NCI-H69 (cell line): ENCODE measurements around the gene ZNF451.
A peak's percentile ranks its signal among the peaks of the same experiment; 100 is the strongest.
"Not testable (repeated sequence)": the region's sequence is repeated elsewhere in the genome, so short reads cannot be mapped to it uniquely, and the experiment has no call there.

Source experiments
- DNase-seq: peaks from one replicate; lab custom pipeline; 2025; lab: John Stamatoyannopoulos, UW

ZNF451 gene, protein sequence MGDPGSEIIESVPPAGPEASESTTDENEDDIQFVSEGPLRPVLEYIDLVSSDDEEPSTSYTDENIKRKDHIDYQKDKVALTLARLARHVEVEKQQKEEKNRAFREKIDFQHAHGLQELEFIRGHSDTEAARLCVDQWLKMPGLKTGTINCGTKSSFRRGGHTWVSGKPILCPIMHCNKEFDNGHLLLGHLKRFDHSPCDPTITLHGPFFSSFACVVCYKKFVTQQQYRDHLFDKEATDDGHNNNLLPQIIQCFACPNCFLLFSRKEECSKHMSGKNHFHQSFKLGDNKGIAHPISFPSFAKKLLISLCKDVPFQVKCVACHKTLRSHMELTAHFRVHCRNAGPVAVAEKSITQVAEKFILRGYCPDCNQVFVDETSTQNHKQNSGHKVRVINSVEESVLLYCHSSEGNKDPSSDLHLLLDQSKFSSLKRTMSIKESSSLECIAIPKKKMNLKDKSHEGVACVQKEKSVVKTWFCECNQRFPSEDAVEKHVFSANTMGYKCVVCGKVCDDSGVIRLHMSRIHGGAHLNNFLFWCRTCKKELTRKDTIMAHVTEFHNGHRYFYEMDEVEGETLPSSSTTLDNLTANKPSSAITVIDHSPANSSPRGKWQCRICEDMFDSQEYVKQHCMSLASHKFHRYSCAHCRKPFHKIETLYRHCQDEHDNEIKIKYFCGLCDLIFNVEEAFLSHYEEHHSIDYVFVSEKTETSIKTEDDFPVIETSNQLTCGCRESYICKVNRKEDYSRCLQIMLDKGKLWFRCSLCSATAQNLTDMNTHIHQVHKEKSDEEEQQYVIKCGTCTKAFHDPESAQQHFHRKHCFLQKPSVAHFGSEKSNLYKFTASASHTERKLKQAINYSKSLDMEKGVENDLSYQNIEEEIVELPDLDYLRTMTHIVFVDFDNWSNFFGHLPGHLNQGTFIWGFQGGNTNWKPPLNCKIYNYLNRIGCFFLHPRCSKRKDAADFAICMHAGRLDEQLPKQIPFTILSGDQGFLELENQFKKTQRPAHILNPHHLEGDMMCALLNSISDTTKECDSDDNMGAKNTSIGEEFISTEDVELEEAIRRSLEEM

DNA sequence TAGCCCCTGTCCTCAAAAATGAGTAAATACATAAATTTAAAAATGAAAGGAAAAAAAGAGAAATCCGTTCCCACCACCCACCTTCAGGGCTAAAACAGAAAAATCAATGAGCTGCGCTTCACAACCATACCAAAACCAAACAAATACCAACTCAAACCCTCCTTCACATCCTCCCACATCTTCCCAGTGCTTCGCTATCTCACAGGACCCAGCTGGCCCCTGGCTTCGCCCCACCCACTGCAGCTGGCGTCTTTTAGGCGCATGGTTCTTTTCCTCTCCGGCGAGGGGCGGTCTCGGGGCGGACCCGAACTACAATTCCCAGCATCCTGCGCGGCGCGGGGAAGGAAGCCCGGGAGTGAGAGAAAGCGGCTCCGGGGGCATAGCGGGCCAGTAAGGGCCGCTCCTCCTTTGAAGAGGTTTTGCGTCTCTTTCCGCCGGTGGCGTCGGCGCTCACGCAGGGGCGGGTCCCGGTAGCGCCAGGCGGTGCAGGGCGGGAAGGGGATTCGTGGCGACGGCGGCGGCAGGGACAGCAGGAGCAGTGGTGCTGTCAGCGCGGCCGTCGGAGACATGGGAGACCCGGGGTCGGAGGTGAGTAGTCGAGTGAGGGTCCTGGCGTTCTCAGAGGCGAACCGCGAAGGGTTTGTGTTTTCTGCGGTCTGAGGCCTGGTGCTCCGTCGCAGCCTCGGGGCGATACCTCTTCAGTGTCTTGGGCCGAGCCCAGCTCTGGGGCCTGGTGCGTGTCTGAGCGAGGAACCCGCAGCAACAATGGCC lies at the start of gene ZNF451:
Gene ZNF451, plus strand, starts transcription at position 502 of the 771 bp plus-strand sequence. Its CDS starts 66 bp downstream, at position 568.
- DNase-seq, result peak; percentile 99

DNA sequence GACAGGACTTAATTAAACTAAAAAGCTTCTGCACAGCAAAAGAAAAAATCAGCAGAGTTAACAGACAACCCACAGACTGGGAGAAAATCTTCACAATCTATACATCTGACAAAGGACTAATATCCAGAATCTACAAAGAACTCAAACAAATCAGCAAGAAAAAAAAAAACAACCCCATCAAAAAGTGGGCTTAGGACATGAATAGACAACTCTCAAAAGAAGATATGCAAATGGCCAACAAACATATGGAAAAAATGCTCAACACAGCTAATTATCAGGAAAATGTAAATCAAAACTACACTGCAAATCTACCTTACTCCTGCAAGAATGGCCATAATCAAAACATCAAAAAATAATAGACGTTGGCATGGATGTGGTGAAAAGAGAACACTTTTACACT lies 45.9 kb upstream of the ZNF451 start:
- DNase-seq, result not testable (repeated sequence)

DNA sequence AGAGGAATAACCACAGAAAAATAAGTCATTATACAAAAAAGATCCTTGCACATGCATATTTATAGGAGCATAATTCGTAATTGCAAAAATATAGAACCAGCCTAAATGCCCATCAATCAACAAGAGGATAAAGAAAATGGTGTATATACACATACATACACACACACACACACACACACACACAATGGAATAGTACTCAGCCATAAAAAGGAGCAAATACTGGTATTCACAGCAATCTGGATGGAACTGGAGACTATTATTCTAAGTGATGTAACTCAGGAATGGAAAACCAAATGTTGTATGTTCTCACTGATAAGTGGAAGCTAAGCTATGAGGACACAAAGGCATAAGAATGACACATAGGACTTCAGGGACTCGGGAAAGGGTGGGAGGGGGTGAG lies 45.4 kb upstream of the ZNF451 start:
- DNase-seq, result no peak

DNA sequence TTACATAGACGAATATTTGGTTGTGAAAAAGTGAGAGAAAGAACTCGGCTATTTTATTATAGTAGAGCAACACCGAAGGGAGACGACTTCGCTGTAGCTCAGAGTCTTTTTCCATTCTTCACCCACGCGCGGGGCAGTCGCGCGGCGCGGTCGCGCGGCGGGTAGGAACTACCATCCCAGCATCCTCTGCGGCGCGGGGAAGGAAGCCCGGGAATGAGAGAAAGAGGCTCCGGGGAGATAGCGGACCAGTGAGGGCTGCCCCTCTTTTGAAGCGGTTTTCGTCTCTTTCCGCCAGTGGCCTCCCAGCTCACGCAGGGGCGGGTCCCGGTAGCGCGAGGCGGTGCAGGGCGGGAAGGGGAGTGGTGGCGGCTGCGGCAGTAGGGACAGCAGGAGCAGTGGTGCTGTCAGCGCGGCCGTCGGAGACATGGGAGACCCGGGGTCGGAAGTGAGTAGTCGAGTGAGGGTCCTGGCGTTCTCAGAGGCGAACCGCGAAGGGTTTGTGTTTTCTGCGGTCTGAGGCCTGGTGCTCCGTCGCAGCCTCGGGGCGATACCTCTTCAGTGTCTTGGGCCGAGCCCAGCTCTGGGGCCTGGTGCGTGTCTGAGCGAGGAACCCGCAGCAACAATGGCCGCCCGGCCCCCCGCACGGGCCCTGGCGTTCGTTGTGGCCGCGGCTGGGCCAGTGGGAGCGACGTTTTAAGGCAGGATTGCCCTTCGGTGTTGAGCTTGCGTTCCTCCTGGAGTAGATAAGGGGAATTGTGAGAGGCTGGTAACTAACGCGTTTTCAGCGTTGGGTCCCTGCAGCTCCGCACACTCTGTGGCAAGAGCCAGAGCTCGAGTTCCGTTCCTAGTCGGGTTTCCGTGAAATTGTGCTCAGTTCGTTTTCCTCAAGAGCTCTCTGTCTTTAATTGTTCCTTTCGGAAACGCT lies 43.4 kb upstream of the ZNF451 start, which contains the start of gene KIAA1586:
Gene KIAA1586, plus strand, starts transcription at position 362 of the 925 bp plus-strand sequence. Its CDS starts 63 bp downstream, at position 425.
- peak; percentile 97 for DNase-seq

DNA sequence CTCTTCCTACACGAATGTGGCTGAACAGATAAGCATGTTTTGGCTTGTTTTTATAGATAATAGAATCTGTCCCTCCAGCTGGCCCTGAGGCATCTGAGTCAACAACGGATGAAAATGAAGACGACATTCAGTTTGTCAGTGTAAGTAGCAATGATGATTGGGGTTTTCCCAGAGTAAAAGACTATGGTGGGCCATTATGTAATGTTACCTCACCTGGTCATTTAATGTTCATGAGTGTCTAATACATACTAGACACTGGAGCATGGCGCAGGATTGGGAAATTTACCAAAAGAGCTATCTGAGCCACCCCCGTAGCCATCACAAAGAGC lies 42.8 kb upstream of the ZNF451 start:
- not testable (repeated sequence) for DNase-seq

DNA sequence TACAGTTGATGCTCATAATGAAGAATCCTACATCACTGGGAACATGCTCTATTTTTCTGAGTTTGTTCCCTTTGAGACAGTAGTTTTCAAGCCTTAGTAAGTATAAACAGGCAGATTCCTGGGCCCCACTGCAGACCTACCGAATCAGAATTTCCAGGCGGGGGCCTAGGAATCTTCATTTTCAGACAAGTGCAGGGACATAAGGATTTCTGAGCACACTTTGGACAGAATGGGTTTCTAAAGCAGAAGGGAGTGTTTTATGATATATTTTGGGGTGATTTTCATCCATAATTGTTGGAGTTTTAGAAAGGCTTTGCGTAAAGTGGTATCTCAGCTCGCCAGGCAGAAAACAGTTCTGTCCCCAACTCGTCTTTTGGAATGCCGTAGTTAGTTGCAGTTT lies 42.1 kb upstream of the ZNF451 start:
- not testable (repeated sequence) for DNase-seq

DNA sequence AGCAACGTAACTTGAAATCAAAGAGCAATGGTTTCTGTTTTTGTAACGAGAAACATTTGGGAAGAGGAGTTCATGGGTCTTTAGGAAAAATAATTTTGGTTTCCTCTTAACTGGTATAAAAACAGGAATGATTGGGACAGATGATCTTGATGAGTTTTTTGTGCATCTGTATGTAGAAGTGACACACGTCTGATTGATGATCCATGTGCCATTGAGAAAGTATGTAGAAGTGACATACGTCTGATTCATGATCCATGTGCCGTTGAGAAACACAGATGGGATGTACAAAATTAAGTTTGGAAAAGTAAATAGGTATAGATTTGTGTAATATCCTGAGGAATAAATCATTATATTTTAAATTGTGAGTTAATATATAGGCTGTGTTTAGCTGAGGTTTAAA lies 41.4 kb upstream of the ZNF451 start:
- no peak for DNase-seq

DNA sequence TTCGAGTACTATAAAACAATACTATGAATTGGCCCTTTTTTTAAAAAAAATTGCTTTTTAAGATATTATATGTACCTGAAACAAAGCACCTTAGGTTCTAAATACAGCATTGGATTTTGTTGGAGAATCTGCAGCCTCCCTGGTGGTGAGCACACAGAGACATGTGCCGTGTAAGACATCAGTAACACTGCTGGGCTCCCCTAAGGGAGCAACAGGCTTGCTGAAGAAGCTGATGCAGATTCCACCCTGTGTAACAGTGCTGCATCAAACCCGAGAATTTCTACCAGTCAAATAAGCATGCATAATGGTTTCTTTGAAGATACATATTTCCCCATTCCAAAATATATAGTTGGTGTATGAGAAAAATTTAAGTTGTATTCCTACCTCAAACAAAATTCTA lies 26.1 kb upstream of the ZNF451 start:
- no peak for DNase-seq

DNA sequence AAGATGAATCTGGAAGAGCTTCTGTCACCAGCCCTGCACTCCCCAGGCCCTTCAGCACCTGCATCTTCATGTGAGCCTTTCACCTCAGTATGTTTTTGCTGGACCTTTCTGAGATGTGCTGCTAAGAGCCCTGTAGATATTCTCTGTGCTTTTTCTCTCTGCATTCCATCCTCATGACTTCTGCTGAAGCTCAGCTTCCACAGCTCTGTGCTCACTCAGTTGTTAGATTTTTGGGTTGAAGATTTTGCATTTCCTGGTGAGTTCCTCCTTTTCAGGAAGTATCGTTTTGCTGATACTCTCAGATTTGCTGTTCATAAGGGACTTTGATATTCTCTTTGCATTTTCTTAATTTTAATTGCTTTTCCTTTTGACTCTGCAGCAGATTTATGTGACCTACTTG lies 25.2 kb upstream of the ZNF451 start:
- DNase-seq, result no peak

DNA sequence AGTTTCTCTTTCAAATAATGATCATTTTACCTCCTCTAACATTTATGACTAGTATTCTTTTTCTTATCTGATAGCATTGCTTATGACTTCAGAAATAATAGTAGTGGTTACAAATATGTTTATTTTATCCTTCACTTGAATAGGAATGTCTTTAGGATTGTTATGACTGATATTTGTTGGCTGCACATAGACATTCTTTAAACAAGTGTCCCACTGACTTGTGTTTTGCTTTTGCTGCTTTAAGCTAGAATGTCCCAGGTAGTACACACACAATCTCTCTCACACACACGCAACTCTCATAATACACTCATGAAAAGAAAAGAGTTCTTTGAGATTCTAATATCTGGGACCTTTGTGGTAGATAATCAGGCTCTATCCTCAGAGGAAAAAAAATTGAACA lies 21.9 kb upstream of the ZNF451 start:
- no peak for DNase-seq

DNA sequence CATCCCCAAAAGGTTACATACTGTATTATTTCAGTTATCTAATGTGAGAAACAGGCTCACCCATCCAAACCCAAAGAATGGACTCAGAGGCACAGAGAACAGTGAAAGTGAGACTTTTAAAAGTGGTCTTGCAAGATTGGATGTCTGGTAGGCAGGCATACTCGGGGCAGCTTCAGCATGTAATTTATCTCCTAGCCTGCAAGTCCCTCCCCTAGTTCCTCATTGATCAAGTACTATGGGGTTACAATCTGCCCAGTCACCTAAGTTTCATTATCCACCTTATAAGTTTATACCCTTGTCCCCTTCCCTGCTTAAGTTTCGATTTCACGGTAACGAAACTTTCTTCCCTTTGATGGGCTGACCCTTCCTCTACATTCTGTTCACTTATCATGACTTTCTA lies 20.8 kb upstream of the ZNF451 start:
- no peak for DNase-seq

DNA sequence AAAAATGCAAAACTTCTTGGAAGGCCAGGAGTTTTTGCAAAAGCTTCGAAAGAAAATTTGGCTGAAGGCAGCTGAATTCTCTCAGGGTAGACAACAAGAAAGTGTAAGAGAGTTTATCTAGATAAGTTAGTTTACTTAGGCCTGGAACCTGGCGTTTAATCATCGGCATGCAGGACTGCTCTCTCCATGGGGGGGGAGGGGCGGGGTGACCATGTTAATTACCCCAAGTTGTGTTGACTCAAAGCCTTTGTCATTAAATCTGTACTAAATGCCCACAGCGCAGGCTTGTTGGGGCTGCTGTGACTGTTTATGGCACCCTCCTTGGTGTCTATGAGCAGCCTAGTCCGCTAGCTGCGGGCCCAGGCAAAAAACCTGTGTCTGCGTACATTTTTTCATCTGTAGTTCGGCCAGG lies 20.1 kb upstream of the ZNF451 start:
- no peak for DNase-seq

DNA sequence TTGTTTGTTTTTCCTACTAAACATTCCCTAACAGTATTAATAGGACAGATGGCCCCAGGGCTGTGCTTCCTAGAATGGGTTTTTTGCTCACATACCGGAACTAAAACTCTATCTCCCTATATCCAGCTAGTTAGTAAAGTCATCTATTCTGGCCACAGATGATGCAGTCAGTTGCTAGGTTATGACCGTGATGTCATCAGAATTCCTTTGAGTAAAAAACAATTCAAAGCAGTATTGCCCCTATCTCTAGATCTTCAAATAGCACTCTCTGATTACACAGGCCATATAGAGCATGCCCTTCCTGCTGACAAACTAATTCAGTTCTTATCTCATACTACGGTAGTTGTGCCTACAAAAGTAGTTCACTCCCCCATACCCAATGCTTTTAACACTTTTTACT lies 17.9 kb upstream of the ZNF451 start:
- DNase-seq, result no peak

DNA sequence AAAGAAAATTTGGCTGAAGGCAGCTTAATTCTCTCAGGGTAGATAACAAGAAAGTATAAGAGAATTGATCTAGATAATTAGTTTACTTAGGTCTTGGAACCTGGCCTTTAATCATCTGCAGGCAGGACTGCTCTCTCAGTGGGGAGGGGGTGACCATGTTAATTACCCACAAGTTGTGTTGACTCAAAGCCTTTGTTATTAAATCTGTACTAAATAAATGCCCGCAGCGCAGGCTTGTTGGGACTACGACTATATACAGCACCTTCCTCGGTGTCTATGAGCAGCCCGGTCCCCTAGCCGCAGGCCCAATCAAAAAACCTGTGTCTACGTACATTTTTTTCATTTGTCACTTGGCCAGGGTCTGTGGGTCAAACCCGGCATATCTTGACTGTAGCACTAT lies 15.6 kb upstream of the ZNF451 start:
- DNase-seq, result no peak

DNA sequence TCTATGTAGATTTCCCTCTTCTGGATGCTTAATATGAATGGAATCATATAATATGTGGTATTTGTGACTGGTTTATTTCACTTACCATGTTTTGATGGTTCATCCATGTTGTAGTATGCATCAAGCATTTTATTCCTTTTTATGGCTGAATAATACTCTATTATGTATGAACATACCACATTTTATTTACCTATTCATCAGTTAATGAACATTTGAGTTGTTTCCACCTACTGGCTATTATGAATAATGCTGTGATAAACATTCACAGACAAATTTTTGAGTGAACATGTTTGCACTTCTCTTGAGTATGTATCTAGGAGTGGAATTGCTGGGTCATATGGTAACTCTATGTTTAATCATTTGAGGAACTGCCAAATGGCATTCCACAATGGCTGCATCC lies 14.9 kb upstream of the ZNF451 start:
- DNase-seq, result no peak

DNA sequence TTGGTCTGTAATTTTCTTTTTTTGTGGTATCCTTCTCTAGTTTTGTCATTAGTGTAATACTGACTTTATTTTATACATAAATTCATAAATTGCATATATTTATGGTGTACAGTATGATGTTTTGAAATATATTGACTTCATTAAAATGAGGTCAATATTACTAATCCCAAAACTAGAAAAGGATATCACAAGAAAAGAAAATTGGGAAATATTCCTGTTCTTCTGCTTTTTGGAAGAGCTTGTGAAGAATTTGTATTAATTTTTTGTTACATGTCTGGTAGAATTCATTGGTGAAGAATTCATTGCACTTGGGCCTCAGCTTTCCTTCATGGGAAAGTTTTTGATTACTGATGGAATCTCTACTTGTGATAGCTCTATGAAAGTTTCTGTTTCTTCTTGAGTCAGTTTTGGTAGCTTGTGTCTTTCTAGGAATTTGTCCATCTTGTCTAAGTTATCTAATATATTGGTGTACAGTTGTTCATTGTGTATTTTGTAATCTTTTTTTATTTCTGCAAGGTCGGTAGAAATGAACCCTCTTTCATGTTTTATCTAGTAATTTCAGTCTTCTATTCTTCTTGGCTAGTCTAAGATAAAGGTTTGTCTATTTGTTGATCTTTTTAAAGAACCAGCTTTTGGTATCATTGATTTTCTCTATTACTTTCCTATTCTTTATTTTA lies 11.3 kb upstream of the ZNF451 start:
- no peak for DNase-seq

DNA sequence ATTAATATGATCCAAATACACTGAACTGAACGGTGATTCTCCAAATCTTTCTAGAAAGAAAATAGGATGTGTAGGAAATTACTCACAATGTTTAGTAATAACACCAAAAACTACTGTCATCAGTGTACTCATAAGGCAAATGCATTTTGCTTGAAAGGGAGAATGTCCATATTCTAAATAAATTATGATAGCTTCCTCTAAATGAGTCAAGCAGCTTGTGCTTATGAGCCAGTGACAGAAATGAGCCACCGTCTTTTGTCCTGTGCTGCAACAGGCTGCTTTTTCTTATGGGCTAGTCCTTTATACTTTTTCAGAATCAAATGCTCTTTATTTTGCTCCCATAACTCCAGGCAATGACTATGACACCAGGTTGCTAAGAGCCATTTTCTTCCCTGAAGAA lies 4.5 kb upstream of the ZNF451 start:
- DNase-seq, result no peak

DNA sequence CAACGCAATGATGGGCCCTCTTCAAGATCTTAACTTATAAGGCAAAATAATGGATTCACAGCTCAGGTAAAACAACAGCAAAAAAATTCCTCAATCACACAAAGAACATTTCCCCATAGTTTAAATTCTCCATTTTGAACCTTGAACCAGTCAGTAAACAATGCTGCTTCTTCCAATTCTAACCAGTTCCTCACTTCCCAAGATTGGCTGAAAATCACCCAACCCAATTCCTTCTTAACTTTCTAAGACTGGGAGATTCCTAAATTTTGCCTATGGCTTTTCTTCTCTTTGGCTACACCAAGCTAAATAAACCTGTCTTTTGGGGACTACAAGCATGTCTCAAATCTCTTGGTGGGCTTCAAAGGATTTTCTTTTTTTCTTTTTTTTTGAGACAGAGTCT lies 3.1 kb upstream of the ZNF451 start:
- DNase-seq, result no peak

DNA sequence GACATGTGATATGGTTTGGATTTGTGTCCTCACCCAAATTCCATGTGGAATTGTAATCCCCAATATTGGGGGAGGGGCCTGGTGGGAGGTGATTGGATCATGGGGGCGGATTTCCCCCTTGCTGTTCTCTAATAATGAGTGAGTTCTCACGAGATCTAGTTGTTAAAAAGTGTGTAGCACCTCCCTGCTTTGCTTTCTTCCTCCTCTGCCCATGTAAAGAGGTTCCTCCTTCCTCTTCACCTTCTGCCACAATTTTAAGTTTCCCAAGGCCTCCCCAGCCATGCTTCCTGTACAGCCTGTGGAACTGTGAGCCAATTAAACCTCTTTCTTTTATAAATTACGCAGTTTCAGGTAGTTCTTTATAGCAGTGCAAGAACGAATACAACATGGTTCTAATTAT lies 2.1 kb upstream of the ZNF451 start:
- no peak for DNase-seq

DNA sequence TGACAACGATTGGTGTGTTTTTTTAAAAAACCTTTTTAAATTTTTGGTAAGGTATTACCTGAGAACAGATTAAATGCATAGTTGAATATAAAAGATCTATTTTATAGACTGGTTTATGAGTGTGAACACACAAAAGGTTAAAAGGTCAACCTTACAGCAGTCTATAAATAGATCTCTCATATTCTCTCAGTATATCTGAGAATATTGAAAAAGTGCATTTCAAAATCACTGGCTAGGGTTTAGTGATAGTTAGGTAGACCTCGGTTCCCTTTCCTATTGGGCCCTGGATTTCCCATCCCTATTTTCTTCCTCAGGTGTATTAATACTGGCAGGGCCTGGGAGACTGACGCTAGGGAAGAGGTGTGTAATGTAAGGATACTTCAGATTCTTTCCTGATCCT lies 723 bp upstream of the ZNF451 start:
- DNase-seq, result peak; percentile 49
